Activated T-helper 17 cell treated with anti-CD3 and anti-CD28 coated beads, Interleukin-2, amount 50 U/mL, for 72 hours (primary cell): ENCODE measurements around the gene ADARB2. TPM values are rescaled to one million over a fixed set of nuclear protein-coding genes. Genes with fewer than 3 reads are reported as not detected.

ENCODE experiments used
- ATAC-seq: fragments of 150-1000 bp; cut with Tn5 transposase; replicated peaks from 2 replicates; pipeline ENCODE4 v1.10.0; 2021; ENCODE audit warnings: mild to moderate bottlenecking, moderate library complexity
- H3K27ac Mint-ChIP-seq: one replicate; pipeline ENCODE4 v1.8.0; 2022; ENCODE audit warnings: mixed read lengths
- H3K27me3 Mint-ChIP-seq: one replicate; pipeline ENCODE4 v1.8.0; 2022; ENCODE audit warnings: mixed read lengths
- H3K36me3 Mint-ChIP-seq: one replicate; pipeline ENCODE4 v1.8.0; 2022; ENCODE audit warnings: low read depth, mild to moderate bottlenecking, mixed read lengths
- H3K4me1 Mint-ChIP-seq: one replicate; pipeline ENCODE4 v1.8.0; 2022; ENCODE audit warnings: mixed read lengths
- H3K4me3 Mint-ChIP-seq: one replicate; pipeline ENCODE4 v1.8.0; 2022; ENCODE audit warnings: mild to moderate bottlenecking, mixed read lengths
- H3K9me3 Mint-ChIP-seq: one replicate; pipeline ENCODE4 v1.8.0; 2022; ENCODE audit warnings: mixed read lengths
- total RNA-seq, 2 donors: library from RNA; stranded (reverse); gene quantifications; one replicate each; pipeline ENCODE4 v1.2.3, GENCODE V29; 2022

Gene ADARB2
- total RNA-seq, 2 donors from 2014 or later: not detected

DNA sequence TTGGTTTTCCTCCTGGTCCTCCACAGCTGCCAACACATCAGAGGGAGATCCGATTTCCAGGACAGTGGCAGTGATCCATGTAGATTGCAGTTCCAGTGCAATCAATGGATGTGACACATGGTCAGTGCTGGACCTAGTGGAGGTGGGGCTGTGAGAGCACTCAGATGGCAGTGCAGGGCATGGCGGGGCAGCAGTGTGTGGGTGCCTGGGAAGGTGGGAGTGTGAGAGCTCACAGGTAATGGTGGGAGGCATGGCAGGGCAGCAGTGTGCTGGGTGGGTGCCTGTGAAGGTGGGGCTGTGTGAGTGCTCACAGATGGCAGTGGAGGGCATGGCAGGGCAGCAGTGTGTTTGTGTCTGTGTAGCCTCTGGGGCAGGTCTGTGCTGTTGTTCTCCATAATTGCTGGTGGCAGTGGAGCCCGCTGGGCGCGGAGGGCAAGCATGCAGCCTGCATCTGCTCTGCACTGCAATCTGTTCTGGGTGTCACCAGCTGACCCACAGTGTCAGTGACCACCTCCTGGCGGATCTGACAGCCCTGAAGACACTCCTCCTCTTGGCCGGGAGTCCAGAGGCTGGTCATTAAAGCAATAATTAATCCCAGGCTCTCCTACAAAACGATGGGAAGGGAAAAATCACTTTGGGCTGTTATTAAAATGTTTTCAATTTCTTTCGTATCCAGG lies 8.6 kb upstream of the ADARB2 start:
- ATAC-seq: no peak
- peaks cover 35% of the 10 kb centered on the region for H3K27me3 Mint-ChIP-seq
- H3K4me3 Mint-ChIP-seq: no peak overlapping the region
- no peaks in the 10 kb centered on the region for H3K36me3 Mint-ChIP-seq
- H3K27ac Mint-ChIP-seq: no peak overlapping the region
- H3K9me3 Mint-ChIP-seq: peaks cover 13% of the 10 kb centered on the region
- no peaks in the 10 kb centered on the region for H3K4me1 Mint-ChIP-seq

DNA sequence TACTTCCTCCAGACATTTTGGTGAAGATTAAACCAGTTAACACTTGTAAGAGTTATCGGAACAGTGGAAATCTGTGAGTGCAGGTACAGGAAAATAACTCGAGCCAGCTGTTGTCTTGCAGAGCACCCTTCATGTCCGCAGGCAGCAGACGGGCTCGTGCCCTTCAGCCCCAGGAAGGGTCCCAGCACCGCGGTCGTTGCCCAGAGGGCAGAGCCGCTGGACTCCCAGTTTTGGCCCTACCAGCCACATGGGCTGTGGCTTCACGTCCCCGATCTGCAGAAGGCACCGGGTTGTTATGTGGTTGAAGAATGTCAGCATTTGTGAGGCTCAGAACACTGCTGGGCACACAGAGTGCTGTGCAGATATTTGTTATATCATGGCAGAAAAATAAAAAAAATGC lies 7.2 kb upstream of the ADARB2 start:
- H3K27me3 Mint-ChIP-seq: peaks cover 46% of the 10 kb centered on the region
- H3K9me3 Mint-ChIP-seq: peaks cover 7% of the 10 kb centered on the region
- H3K27ac Mint-ChIP-seq: no peak overlapping the region
- no peak overlapping the region for H3K4me3 Mint-ChIP-seq
- ATAC-seq: no peak
- H3K4me1 Mint-ChIP-seq: no peaks in the 10 kb centered on the region
- no peaks in the 10 kb centered on the region for H3K36me3 Mint-ChIP-seq

DNA sequence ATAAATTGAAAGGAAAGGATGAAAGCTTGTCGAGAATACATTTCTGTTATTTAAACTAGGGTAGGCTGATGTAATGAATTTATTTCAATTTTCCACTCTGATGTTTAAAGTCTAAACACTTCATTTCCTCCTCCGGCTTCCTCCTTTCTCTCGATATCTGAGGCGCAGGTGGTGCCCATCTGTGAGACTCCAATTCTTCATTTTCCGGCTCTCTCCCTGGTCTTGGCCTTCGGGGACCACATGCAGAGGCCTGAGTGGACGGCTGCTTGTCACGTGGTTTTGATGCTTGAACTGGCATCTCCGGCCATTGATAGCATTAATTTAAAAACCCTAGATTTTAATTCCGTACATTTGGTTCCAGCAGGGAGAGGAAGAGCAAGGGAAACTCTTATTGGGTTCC lies 5.8 kb upstream of the ADARB2 start:
- no peak for ATAC-seq
- no peaks in the 10 kb centered on the region for H3K4me1 Mint-ChIP-seq
- no peaks in the 10 kb centered on the region for H3K9me3 Mint-ChIP-seq
- no peak overlapping the region for H3K4me3 Mint-ChIP-seq
- H3K27ac Mint-ChIP-seq: no peak overlapping the region
- peaks cover 53% of the 10 kb centered on the region for H3K27me3 Mint-ChIP-seq
- H3K36me3 Mint-ChIP-seq: no peaks in the 10 kb centered on the region

DNA sequence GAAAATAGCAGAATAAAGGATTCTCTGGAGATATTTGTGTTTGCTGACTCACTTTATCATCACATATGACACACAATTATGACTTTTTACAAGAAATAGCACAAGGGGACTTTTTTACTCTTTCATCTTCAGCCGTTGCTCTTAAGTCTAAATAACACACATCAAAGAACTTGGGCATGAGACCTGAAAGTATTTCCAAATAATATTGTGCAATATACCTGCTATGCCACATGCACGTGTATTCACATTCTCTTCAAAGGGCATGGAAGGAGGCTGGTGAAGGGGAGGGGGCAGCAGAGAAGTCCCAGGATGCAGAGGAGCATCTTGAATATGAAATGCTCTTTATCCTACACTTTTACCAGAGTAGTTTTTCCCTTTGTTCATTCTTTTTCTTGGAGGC lies 4.1 kb upstream of the ADARB2 start:
- peaks cover 55% of the 10 kb centered on the region for H3K27me3 Mint-ChIP-seq
- ATAC-seq: no peak
- no peak overlapping the region for H3K4me3 Mint-ChIP-seq

DNA sequence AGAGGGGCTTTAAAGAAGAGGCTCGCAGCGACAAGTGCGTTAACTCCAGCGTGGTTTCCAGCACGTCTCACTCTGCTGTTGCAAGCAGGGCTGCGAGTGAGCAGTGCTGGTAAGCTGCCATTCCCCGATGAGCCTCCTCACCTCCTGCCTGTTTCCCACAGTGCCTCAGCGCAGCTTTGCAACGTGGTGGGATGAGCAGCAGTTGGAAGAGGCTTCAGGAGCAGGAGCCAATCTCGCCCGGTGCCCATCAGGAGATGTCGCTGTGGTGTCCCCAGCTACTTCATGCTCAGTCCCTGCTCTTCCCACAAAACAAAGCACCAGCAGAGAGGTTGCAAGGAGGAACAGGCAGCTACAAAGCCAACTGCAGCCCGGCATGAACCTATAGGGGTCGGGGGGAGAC lies 2.4 kb upstream of the ADARB2 start:
- Mint-ChIP-seq H3K4me1 (no peaks in the 10 kb centered on the region), H3K27me3 (peaks cover 59% of the 10 kb centered on the region), H3K36me3 (no peaks in the 10 kb centered on the region), H3K4me3 (no peak overlapping the region), H3K9me3 (no peaks in the 10 kb centered on the region), H3K27ac (no peak overlapping the region)
- no peak for ATAC-seq

More for the DNA sequence above, 4.1 kb upstream of the ADARB2 start:
- H3K36me3 Mint-ChIP-seq: no peaks in the 10 kb centered on the region
- no peak overlapping the region for H3K27ac Mint-ChIP-seq
- no peaks in the 10 kb centered on the region for H3K9me3 Mint-ChIP-seq
- no peaks in the 10 kb centered on the region for H3K4me1 Mint-ChIP-seq

DNA sequence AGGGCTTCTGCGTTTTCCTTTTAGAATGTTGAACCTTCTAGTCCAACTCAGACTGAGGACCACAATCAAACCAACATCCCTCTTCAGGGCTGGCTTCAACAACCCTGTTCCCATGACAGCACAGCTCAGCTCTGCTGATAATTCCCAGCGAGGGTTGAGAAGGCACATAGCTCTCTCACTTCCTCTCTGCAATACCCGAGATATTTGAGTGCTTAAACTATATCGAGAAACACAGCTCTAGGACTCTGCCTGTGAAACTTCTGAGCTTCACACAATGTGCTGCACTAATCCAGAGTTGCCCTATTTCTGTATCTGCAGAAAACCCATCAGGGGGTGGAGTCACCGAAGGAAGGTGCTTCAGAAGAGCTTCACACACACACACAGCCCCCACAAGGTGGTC lies 1.6 kb upstream of the ADARB2 start:
- H3K9me3 Mint-ChIP-seq: no peaks in the 10 kb centered on the region
- no peak overlapping the region for H3K27ac Mint-ChIP-seq

DNA sequence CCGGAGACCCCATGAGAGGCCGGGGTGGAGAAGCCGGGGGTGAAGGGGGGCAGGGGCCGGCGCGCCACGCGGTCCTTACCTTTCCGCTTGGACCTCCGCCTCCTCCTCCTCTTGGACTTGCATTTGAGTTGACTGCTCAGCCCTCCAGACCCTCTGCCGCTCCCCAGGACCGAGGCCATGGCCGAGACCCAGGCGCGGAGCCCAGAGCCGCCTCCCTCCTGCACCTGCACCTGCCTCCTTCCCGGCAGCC lies 428 bp downstream of the ADARB2 start:
- H3K27me3 Mint-ChIP-seq: peaks cover 65% of the 10 kb centered on the region
- no peaks in the 10 kb centered on the region for H3K36me3 Mint-ChIP-seq
- no peaks in the 10 kb centered on the region for H3K9me3 Mint-ChIP-seq
- H3K27ac Mint-ChIP-seq: no peak overlapping the region
- ATAC-seq: no peak
- peak overlapping the region; percentile 1 for H3K4me3 Mint-ChIP-seq
- no peaks in the 10 kb centered on the region for H3K4me1 Mint-ChIP-seq

More for the DNA sequence above, 1.6 kb upstream of the ADARB2 start:
- Mint-ChIP-seq H3K27me3 (peaks cover 63% of the 10 kb centered on the region), H3K4me3 (no peak overlapping the region), H3K36me3 (no peaks in the 10 kb centered on the region), H3K4me1 (no peaks in the 10 kb centered on the region)
- ATAC-seq: no peak

DNA sequence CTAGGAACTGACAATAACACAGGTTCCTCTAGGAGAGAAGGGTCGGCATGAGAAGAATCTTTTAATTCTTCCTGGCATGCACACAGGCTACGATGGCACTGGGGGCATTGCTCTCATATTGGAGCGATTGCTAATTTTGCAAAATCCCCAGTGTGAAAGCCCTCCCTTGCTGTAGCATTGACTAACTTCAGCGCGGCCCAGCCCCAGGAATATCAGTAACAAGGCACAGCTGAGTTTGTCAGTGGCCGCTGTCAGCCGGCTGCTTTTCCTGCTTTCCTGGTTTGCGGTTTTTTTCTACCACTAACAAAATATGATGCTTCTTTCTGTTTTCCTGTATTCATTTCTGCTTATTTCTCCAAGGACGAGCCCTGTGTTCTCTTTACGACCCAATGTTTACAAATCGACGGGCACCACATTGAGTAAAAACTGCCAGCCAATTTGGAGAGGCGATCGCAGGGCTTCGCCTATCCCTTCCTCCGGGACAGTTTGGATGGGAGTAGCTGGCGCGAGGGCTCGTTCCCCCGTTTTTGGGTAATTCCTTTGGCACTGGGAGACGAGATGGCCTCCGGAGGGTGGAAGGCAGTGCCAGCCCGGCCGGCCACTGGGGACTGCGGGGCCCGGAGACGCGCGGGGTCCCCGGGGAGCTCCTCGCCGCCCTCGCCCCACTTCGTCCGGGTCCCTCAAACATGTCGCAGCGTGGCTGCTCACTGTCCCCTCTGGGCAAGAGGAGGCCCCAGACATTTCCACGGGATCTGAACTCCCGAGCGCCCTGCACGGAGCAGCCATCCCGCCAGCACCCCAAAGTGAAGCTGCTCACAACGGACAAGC lies 967 bp downstream of the ADARB2 start:
- no peak overlapping the region for H3K27ac Mint-ChIP-seq
- H3K4me1 Mint-ChIP-seq: no peaks in the 10 kb centered on the region
- H3K9me3 Mint-ChIP-seq: no peaks in the 10 kb centered on the region
- H3K36me3 Mint-ChIP-seq: no peaks in the 10 kb centered on the region
- no peak for ATAC-seq
- H3K27me3 Mint-ChIP-seq: peaks cover 67% of the 10 kb centered on the region
- H3K4me3 Mint-ChIP-seq: no peak overlapping the region

DNA sequence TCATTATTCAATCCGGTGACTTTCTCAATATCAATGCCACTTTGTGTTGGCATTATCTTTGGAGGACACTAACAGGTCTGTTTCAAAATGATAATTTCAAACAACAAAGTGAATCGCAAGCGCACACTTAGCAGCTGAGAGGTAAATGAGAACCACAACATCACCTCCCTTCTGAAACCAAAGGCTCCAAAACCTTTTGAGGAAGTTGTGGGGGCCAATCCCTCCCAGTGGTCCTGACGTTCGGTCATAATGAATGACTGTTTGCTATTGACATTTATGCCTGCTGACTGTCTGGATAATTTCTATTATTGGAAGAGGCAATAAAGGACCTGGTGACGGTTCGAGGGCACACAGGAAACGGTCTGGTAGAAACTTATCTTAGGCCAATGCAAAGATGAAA lies 1.8 kb downstream of the ADARB2 start:
- no peaks in the 10 kb centered on the region for H3K9me3 Mint-ChIP-seq
- no peak overlapping the region for H3K4me3 Mint-ChIP-seq
- no peak overlapping the region for H3K27ac Mint-ChIP-seq
- no peaks in the 10 kb centered on the region for H3K4me1 Mint-ChIP-seq
- peaks cover 62% of the 10 kb centered on the region for H3K27me3 Mint-ChIP-seq
- no peaks in the 10 kb centered on the region for H3K36me3 Mint-ChIP-seq
- no peak for ATAC-seq

DNA sequence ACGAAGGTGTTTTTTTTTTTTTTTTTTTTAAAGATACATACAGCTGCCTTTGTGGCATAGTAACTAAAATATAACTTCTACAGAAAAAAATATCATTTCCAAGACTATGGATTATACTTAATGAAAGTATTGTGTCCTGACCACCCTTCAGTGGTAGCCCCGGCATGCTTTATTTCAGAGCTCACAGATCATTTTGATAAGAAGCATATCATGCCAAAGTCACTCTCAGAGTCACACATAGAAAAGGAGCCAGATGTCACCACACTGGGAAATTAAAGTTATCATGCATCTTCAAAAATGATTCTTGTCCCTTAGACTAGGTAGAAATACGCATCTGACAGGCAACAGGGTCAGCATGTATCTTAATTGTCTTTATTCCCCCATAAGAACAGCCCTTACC lies 3.0 kb downstream of the ADARB2 start:
- Mint-ChIP-seq H3K4me1 (no peaks in the 10 kb centered on the region), H3K9me3 (no peaks in the 10 kb centered on the region), H3K27me3 (peaks cover 66% of the 10 kb centered on the region), H3K4me3 (no peak overlapping the region), H3K36me3 (no peaks in the 10 kb centered on the region), H3K27ac (no peak overlapping the region)
- ATAC-seq: no peak

DNA sequence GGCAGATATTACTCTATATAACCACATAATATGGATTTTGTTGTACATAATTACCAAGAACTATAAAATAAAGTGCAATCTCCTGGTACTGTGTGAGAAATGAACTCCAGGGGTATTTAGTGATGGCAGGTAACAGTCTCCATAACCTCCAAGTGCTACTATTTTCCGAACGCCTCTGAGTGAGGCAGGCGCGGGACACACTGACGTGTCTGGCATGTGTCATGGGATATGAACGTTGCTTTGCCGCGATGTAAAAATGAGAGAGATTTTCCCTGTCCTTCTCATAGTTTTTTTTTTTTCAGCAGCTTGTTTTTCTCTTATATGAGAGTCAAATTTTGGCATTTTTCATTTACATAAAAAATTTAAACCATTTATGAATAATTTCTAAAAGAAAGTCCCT lies 3.6 kb downstream of the ADARB2 start:
- Mint-ChIP-seq H3K27ac (no peak overlapping the region), H3K4me1 (no peaks in the 10 kb centered on the region), H3K27me3 (peaks cover 61% of the 10 kb centered on the region), H3K36me3 (no peaks in the 10 kb centered on the region), H3K9me3 (no peaks in the 10 kb centered on the region), H3K4me3 (no peak overlapping the region)
- ATAC-seq: no peak

DNA sequence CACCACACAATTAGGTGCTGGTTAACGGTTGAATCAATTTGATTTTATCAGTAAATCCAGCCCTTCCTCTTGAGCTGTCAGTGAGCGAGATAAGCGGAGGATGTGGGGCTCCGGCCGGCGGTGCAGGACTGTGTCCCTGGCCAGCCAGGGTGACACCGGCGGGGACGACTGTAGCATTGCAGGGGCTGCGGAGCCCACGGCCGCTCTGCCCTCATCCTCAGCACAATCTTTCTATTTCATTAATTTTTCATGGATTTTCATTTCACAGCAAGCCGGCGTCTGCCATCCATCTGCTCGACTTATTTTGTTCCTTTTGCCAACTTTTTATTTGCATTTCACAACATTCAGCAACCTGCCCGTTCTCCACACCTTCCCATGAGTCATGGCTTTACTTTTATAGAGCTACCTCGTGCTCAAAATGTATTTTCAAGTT lies 4.7 kb downstream of the ADARB2 start:
- Mint-ChIP-seq H3K27ac (no peak overlapping the region), H3K36me3 (no peaks in the 10 kb centered on the region), H3K4me3 (no peak overlapping the region), H3K4me1 (no peaks in the 10 kb centered on the region), H3K27me3 (peaks cover 52% of the 10 kb centered on the region), H3K9me3 (no peaks in the 10 kb centered on the region)
- no peak for ATAC-seq

DNA sequence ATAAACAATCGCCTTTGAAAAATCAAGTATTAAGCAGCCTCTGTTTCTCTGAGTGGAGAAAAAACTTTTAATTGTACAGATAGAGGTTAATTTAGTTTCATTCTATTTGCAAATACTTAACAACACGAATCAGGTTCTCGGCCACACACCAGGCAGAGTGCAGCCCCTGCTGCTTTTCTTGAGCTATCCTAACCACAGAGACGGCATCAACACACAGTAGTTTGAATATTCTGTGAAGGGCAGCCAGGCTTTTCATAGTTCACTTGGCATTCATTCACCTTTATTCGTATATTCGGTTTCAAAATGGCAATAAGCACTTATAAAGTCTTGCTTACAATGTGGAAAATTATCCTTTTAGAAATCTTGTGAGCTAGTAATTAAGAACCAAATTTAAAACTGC lies 5.7 kb downstream of the ADARB2 start:
- no peak overlapping the region for H3K27ac Mint-ChIP-seq
- no peak overlapping the region for H3K4me3 Mint-ChIP-seq
- ATAC-seq: no peak
- H3K9me3 Mint-ChIP-seq: no peaks in the 10 kb centered on the region
- H3K27me3 Mint-ChIP-seq: peaks cover 52% of the 10 kb centered on the region
- H3K36me3 Mint-ChIP-seq: no peaks in the 10 kb centered on the region
- no peaks in the 10 kb centered on the region for H3K4me1 Mint-ChIP-seq

DNA sequence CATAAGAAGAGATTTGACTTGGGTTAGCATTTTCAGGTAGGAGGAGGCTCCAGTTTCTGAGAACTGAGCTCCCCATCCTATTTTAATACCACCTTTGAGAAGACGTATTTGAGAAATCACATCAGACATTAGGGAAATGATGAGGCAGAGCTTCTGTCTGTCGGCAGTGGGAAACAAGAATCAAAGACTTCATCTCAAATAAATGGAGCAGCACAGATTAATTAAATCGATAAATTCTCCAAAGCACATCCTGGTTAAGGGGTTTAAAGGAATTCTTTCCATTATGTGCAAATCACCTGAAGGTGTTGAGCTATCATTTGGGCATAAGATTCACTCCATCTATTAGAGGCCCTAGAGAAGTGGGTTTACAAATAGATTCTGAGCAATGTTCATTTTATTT lies 7.6 kb downstream of the ADARB2 start:
- H3K27me3 Mint-ChIP-seq: peaks cover 37% of the 10 kb centered on the region
- no peaks in the 10 kb centered on the region for H3K4me1 Mint-ChIP-seq
- H3K4me3 Mint-ChIP-seq: no peak overlapping the region
- H3K9me3 Mint-ChIP-seq: no peaks in the 10 kb centered on the region
- no peak overlapping the region for H3K27ac Mint-ChIP-seq
- ATAC-seq: no peak
- H3K36me3 Mint-ChIP-seq: no peaks in the 10 kb centered on the region

DNA sequence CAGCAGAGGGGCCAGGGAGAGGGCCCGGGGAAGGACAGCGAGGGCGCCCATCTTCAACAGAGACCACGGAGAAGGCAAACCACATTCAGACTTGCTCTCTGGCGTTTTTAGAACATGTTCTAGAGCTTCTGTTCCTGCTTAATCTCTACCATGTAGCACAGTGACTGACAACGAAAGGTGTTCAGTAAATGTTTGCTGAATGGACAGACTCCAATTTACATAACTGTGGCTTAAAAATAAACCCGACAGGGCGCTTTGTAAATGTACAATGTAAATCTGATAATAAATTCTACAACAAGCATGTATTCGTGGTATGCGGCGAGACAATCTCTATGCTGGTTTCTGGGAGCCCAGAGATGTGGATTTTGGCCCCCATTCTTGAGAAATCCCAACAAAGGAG lies 10.5 kb downstream of the ADARB2 start:
- Mint-ChIP-seq H3K27me3 (peaks cover 25% of the 10 kb centered on the region), H3K9me3 (no peaks in the 10 kb centered on the region), H3K36me3 (no peaks in the 10 kb centered on the region), H3K27ac (no peak overlapping the region), H3K4me3 (no peak overlapping the region), H3K4me1 (no peaks in the 10 kb centered on the region)
- no peak for ATAC-seq
